ENCODE results near the gene ANKS1A.

- TF ChIP-seq POLR2AphosphoS5 (IDR thresholded peaks at IDR 0.05; ENCODE audit: low read depth) (no peak), CTCF (conservative IDR thresholded peaks at IDR 0.05; ENCODE audit: low read depth in 2 of 2) (no peak), EZH2 (IDR thresholded peaks at IDR 0.05; ENCODE audit: low read depth, unreplicated experiment) (no peak), ZNF331 (CRISPR knock-in tag; IDR thresholded peaks at IDR 0.05; ENCODE audit: low read depth) (no peak), REST (IDR thresholded peaks at IDR 0.05; ENCODE audit: unreplicated experiment) (no peak)
These were observed 195.0 kb downstream of the ANKS1A start for GRCh38 chr6:35084041-35084491.

All from GM23338 (cell line).